SK-N-MC (cell line): ENCODE measurements around the gene ABCA10.

Experiments
- DNase-seq: peaks from one replicate; pipeline ENCODE4 v3.0.0-alpha.2; 2011; ENCODE audit warnings: low read depth, low spot score
- H3K27ac ChIP-seq: fragments of 200-600 bp; sonication (generic); 2 replicates; pipeline ENCODE4 v1.5.1; 2016; ENCODE audit warnings: mixed run types
- H3K36me3 ChIP-seq: fragments of 200-600 bp; sonication (generic); 2 replicates; pipeline ENCODE4 v1.6.1; 2017; ENCODE audit warnings: antibody characterized with exemption, low read length, mixed read lengths; ENCODE audit not compliant: insufficient read depth
- H3K4me3 ChIP-seq: fragments of 200-600 bp; sonication (generic); 2 replicates; pipeline ENCODE4 v1.5.1; 2016
- H3K9ac ChIP-seq: fragments of 200-600 bp; sonication (generic); 2 replicates; pipeline ENCODE4 v1.8.0; 2017; ENCODE audit warnings: mixed run types, mixed read lengths; ENCODE audit not compliant: insufficient read length
- H3K9me3 ChIP-seq: fragments of 200-600 bp; sonication (generic); 2 replicates; pipeline ENCODE4 v1.6.1; 2017; ENCODE audit warnings: low read depth, mild to moderate bottlenecking, antibody characterized with exemption, low read length, moderate library complexity, mixed read lengths
- EZH2 ChIP-seq: fragments of 200-600 bp; sonication (generic); IDR thresholded peaks from one replicate; pipeline ENCODE4 v1.6.1; 2017; ENCODE audit warnings: antibody characterized with exemption
- FOXP2 ChIP-seq: optimal IDR thresholded peaks from 2 replicates; pipeline ENCODE3; 2011; ENCODE audit warnings: mild to moderate bottlenecking, moderate library complexity; ENCODE audit not compliant: insufficient read depth; ENCODE audit errors: extremely low read length, control extremely low read depth
- POLR2AphosphoS5 ChIP-seq: IDR thresholded peaks from 2 replicates; pipeline ENCODE4 v1.6.1; 2012; ENCODE audit warnings: mild to moderate bottlenecking, low read depth, low read length, borderline replicate concordance

The ABCA10 gene

DNA sequence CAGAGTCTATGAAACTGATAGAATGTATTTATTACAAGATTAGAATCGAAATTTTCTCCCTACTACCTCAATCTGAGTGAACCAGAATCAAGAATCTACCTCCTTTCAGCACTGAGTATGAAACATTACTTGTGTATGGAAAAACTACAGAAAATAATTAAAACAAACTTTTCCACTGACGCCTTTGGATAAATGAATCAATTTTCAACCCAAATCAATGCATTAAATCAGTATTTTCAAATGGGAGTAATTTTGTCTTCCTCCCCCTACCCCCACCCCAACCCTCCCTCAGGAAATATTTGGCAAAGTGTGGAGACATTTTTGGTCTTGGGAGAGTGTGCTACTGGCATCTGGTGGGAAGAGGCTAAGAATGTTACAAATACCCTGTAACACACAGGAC, 7.8 kb upstream of the ABCA10 start:
- TF ChIP-seq POLR2AphosphoS5 (no peak), EZH2 (no peak), FOXP2 (no peak)
- H3K36me3 ChIP-seq: no peaks in the 10 kb centered on the region; the same call in 1 of the 2 replicates
- H3K9me3 ChIP-seq: peaks cover 10% of the 10 kb centered on the region
- H3K27ac ChIP-seq: peak overlapping the region; percentile 53; the same call in 1 of the 2 replicates
- no peak overlapping the region for H3K9ac ChIP-seq
- no peak for DNase-seq
- H3K4me3 ChIP-seq: no peak overlapping the region

GRCh38 chr17:69235338-69236058, 6.9 kb upstream of the ABCA10 start:
- Histone ChIP-seq H3K27ac (peak overlapping the region; percentile 53; the same call in 1 of the 2 replicates), H3K36me3 (no peaks in the 10 kb centered on the region; the same call in 1 of the 2 replicates), H3K9ac (no peak overlapping the region), H3K4me3 (no peak overlapping the region), H3K9me3 (peaks cover 10% of the 10 kb centered on the region)
- no peak for TF ChIP-seq FOXP2
- TF ChIP-seq EZH2: no peak
- no peak for TF ChIP-seq POLR2AphosphoS5
- peak; percentile 70 for DNase-seq

DNA sequence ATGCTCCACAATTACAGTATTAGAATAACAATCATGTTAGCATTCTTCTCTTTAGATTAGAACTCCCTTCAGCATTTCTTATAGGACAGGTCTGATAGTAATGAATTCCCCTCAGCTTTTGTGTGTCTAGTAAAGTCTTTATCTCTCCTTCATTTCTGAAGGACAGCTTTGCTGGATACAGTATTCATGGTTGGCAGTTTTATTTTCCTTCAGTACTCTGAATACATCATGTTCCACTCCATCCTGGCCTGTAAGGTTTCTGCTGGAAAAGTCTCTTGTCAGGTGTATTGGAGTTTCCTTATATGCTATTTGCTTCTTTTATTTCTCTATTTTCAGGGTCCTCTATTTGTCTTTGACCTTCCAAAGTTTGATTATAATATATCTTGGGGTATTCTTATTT, 4.0 kb upstream of the ABCA10 start:
- peaks cover 10% of the 10 kb centered on the region for H3K9me3 ChIP-seq
- TF ChIP-seq FOXP2 (no peak), EZH2 (no peak)
- DNase-seq: no peak
- H3K36me3 ChIP-seq: no peaks in the 10 kb centered on the region; the same call in 1 of the 2 replicates
- H3K27ac ChIP-seq: no peak overlapping the region
- H3K9ac ChIP-seq: no peak overlapping the region
- no peak overlapping the region for H3K4me3 ChIP-seq

GRCh38 chr17:69231521-69231920, 2.9 kb upstream of the ABCA10 start:
- H3K4me3 ChIP-seq: no peak overlapping the region
- H3K36me3 ChIP-seq: no peaks in the 10 kb centered on the region; the same call in 1 of the 2 replicates
- no peak overlapping the region for H3K27ac ChIP-seq
- H3K9me3 ChIP-seq: peaks cover 10% of the 10 kb centered on the region
- TF ChIP-seq EZH2: no peak
- TF ChIP-seq FOXP2: no peak
- no peak for TF ChIP-seq POLR2AphosphoS5
- no peak for DNase-seq
- no peak overlapping the region for H3K9ac ChIP-seq

DNA sequence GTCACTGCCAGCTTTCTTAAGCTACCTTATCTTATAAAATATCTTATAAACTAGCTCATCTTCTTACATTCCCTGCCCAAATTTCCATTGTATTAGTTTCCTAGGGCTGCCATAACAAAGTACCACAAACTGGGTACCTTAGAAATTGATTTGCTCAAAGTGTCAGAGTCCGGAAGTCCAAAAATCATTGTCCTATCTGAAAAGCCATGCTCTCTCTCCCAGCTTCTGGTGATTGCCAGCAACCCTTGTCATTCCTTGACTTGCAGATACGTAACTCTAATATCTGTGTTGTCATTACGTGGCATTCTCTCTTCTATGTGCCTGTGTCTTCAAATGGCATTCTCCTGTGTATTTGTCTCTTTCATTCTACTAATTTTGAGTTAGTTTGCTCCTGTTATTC, 2.3 kb upstream of the ABCA10 start:
- H3K36me3 ChIP-seq: no peaks in the 10 kb centered on the region; the same call in 1 of the 2 replicates

GRCh38 chr17:69228018-69228417, 606 bp downstream of the ABCA10 start:
- H3K27ac ChIP-seq: peak overlapping the region; percentile 16; the same call in 1 of the 2 replicates
- H3K9ac ChIP-seq: no peak overlapping the region
- no peaks in the 10 kb centered on the region; the same call in 1 of the 2 replicates for H3K36me3 ChIP-seq
- peaks cover 5% of the 10 kb centered on the region for H3K9me3 ChIP-seq
- DNase-seq: no peak
- TF ChIP-seq FOXP2: no peak
- TF ChIP-seq POLR2AphosphoS5: no peak
- TF ChIP-seq EZH2: no peak
- no peak overlapping the region for H3K4me3 ChIP-seq

More for the DNA sequence above, 2.3 kb upstream of the ABCA10 start:
- H3K4me3 ChIP-seq: no peak overlapping the region
- TF ChIP-seq FOXP2 (no peak), EZH2 (no peak), POLR2AphosphoS5 (no peak)
- no peak overlapping the region for H3K9ac ChIP-seq
- DNase-seq: no peak
- H3K9me3 ChIP-seq: peaks cover 10% of the 10 kb centered on the region
- H3K27ac ChIP-seq: no peak overlapping the region

GRCh38 chr17:69227541-69227940, 1.1 kb downstream of the ABCA10 start:
- Histone ChIP-seq H3K36me3 (no peaks in the 10 kb centered on the region), H3K9ac (no peak overlapping the region), H3K9me3 (peaks cover under 1% of the 10 kb centered on the region; the same call in 1 of the 2 replicates), H3K4me3 (no peak overlapping the region), H3K27ac (no peak overlapping the region)
- TF ChIP-seq FOXP2 (no peak), EZH2 (no peak), POLR2AphosphoS5 (no peak)
- DNase-seq: no peak

- DNase-seq: no peak
- H3K9ac ChIP-seq: no peak overlapping the region
- no peaks in the 10 kb centered on the region for H3K9me3 ChIP-seq
- H3K4me3 ChIP-seq: no peak overlapping the region
- no peak overlapping the region for H3K27ac ChIP-seq
- no peaks in the 10 kb centered on the region for H3K36me3 ChIP-seq
- TF ChIP-seq FOXP2 (no peak), EZH2 (no peak), POLR2AphosphoS5 (no peak)
Measured at GRCh38 chr17:69223809-69224208, 4.8 kb downstream of the ABCA10 start.
